ENCODE results near the gene WDPCP.

Gene WDPCP

GRCh38 chr2:63537306-63537705 lies 51.0 kb downstream of the WDPCP start:
- no peak for TF ChIP-seq CTCF (IDR thresholded peaks at IDR 0.05; ENCODE audit: insufficient read depth, missing control alignments)
- DNase-seq (ENCODE audit: insufficient read length, low spot score): no peak
- FAIRE-seq: no peak

DNA sequence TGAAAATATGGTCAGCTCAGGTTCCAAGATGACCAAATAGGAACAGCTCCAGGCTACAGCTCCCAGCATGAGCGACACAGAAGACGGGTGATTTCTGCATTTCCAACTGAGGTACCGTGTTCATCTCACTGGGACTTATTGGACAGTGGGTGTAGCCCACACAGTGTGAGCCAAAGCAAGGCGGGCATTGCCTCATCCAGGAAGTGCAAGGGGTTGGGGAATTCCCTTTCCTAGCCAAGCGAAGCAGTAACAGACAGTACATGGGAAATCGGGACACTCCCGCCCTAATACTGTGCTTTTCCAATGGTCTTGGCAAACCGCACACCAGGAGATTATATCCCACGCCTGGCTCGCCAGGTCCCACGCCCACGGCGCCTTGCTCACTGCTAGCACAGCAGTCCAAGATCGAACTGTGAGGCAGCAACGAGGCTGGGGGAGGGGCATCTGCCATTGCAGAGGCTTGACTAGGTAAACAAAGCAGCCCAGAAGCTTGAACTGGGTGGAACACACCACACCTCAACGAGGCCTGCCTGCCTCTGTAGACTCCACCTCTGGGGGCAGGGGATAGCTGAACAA lies 57.5 kb downstream of the WDPCP start:
- no peak for TF ChIP-seq CTCF (IDR thresholded peaks at IDR 0.05; ENCODE audit: insufficient read depth, missing control alignments)
- no peak for FAIRE-seq
- DNase-seq (ENCODE audit: insufficient read length, low spot score): no peak

DNA sequence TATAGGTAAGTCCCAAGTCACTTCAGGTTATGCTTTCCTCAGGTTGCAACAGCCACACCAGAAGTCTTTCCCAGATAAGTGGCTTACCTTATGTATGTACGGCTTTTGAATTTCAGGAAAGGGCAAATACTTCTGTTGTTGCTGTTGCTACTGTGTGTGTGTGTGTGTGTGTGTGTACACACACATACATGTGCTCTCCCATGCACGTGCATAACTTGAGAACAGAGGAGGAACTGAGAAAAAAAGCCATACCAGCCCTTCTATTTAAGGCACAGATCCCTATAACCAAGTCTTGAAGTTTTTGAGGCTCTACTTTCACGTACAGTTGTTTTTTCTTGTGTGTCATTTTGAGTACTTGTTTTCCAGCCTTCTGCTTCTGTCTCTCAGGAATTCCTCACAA lies 62.4 kb downstream of the WDPCP start:
- TF ChIP-seq CTCF (IDR thresholded peaks at IDR 0.05; ENCODE audit: insufficient read depth, missing control alignments): no peak
- FAIRE-seq: no peak

DNA sequence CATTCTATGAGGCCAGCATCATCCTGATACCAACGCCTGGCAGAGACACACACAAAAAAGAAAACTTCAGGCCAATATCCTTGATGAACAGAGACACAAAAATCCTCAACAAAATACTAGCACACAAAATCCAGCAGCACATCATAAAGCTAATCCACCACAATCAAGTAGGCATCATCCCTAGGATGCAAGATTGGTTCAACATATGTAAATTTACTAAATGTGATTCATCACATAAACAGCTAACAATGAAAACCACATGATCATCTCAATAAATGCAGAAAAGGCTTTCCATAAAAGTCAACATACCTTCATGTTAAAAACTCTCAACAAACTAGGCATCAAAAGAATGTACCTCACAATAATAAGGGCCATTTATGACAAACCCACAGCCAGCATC lies 65.3 kb downstream of the WDPCP start:
- TF ChIP-seq CTCF (IDR thresholded peaks at IDR 0.05; ENCODE audit: insufficient read depth, missing control alignments): no peak
- no peak for DNase-seq (ENCODE audit: insufficient read length, low spot score)

More for the DNA sequence above, 62.4 kb downstream of the WDPCP start:
- no peak for DNase-seq (ENCODE audit: insufficient read length, low spot score)

DNA sequence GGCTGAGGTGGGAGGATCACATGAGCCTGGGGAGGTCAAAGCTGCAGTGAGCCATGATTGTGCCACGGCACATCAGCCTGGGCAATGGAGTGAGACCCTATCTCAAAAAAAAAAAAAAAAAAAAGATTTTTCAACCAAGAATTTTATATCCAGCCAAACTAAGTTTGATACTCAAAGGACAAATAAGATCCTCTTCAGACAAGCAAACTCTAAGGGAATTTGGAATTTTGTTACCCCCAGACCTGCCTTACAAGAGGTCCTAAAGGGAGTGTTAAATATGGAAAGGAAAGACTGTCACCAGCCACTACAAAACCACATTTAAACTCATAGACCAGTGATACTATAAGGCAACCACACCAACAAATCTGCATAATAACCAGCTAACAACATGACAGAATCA lies 67.5 kb downstream of the WDPCP start:
- no peak for TF ChIP-seq CTCF (IDR thresholded peaks at IDR 0.05; ENCODE audit: insufficient read depth, missing control alignments)

More for the DNA sequence above, 65.3 kb downstream of the WDPCP start:
- no peak for FAIRE-seq

GRCh38 chr2:63514781-63515180 lies 73.5 kb downstream of the WDPCP start:
- DNase-seq (ENCODE audit: insufficient read length, low spot score): no peak
- no peak for FAIRE-seq
- no peak for TF ChIP-seq CTCF (IDR thresholded peaks at IDR 0.05; ENCODE audit: insufficient read depth, missing control alignments)

More for the DNA sequence above, 67.5 kb downstream of the WDPCP start:
- DNase-seq (ENCODE audit: insufficient read length, low spot score): no peak
- no peak for FAIRE-seq

- no peak for FAIRE-seq
- no peak for DNase-seq (ENCODE audit: insufficient read length, low spot score)
- TF ChIP-seq CTCF (IDR thresholded peaks at IDR 0.05; ENCODE audit: insufficient read depth, missing control alignments): no peak
These were observed 74.0 kb downstream of the WDPCP start for GRCh38 chr2:63514237-63514716.

Measured in D721Med (cell line).